Endothelial cell (in vitro differentiated cells): ENCODE results near the gene TNFAIP3. TPM values are rescaled to one million over a fixed set of nuclear protein-coding genes. Genes with fewer than 3 reads are reported as not detected.

Experiments used
- DNase-seq: peaks from one replicate; pipeline ENCODE4 v3.0.0; 2021; ENCODE audit warnings: low spot score
- H3K27ac Mint-ChIP-seq: one replicate; pipeline ENCODE4 v1.8.0; 2021; ENCODE audit warnings: mixed read lengths, inconsistent platforms; ENCODE audit not compliant: unreplicated experiment
- H3K27me3 Mint-ChIP-seq: one replicate; pipeline ENCODE4 v1.8.0; 2021; ENCODE audit warnings: mild to moderate bottlenecking, moderate library complexity, mixed read lengths, inconsistent platforms; ENCODE audit not compliant: unreplicated experiment
- H3K36me3 Mint-ChIP-seq: one replicate; pipeline ENCODE4 v1.8.0; 2021; ENCODE audit warnings: mild to moderate bottlenecking, low read depth, mixed read lengths, inconsistent platforms; ENCODE audit not compliant: unreplicated experiment
- H3K4me1 Mint-ChIP-seq: one replicate; pipeline ENCODE4 v1.8.0; 2021; ENCODE audit warnings: mild to moderate bottlenecking, mixed read lengths, inconsistent platforms; ENCODE audit not compliant: unreplicated experiment
- H3K4me3 Mint-ChIP-seq: one replicate; pipeline ENCODE4 v1.8.0; 2021; ENCODE audit warnings: mild to moderate bottlenecking, mixed read lengths, inconsistent platforms; ENCODE audit not compliant: unreplicated experiment
- H3K9me3 Mint-ChIP-seq: one replicate; pipeline ENCODE4 v1.8.0; 2021; ENCODE audit warnings: mixed read lengths, inconsistent platforms; ENCODE audit not compliant: unreplicated experiment
- total RNA-seq: library from RNA; stranded (reverse); fragmentation: NEBNext Ultra II Directional; extraction: Animal tissue kit (Norgen Biotek cat#: 25700); gene quantifications from one replicate; pipeline ENCODE4 v1.2.1, GENCODE V29; 2021; ENCODE audit not compliant: unreplicated experiment
- TF ChIP-seq, protein P1 (sequence below): fragments of 200-600 bp; sonication (generic); IDR thresholded peaks from one replicate; pipeline ENCODE4 v1.5.0; 2021; ENCODE audit warnings: antibody characterized with exemption; ENCODE audit not compliant: unreplicated experiment

The TNFAIP3 gene
- total RNA-seq, 1 donor from 2014 or later = 22.6 TPM

GRCh38 chr6:137827977-137828810, 38.9 kb upstream of the TNFAIP3 start:
- H3K4me1 Mint-ChIP-seq = no peaks in the 10 kb centered on the region
- no peak overlapping the region for H3K4me3 Mint-ChIP-seq
- H3K36me3 Mint-ChIP-seq = no peaks in the 10 kb centered on the region
- TF ChIP-seq, protein P1, sequence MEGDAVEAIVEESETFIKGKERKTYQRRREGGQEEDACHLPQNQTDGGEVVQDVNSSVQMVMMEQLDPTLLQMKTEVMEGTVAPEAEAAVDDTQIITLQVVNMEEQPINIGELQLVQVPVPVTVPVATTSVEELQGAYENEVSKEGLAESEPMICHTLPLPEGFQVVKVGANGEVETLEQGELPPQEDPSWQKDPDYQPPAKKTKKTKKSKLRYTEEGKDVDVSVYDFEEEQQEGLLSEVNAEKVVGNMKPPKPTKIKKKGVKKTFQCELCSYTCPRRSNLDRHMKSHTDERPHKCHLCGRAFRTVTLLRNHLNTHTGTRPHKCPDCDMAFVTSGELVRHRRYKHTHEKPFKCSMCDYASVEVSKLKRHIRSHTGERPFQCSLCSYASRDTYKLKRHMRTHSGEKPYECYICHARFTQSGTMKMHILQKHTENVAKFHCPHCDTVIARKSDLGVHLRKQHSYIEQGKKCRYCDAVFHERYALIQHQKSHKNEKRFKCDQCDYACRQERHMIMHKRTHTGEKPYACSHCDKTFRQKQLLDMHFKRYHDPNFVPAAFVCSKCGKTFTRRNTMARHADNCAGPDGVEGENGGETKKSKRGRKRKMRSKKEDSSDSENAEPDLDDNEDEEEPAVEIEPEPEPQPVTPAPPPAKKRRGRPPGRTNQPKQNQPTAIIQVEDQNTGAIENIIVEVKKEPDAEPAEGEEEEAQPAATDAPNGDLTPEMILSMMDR = no peak
- no peak overlapping the region for H3K27ac Mint-ChIP-seq
- peaks cover 6% of the 10 kb centered on the region for H3K27me3 Mint-ChIP-seq
- no peak for DNase-seq
- H3K9me3 Mint-ChIP-seq = no peaks in the 10 kb centered on the region

DNA sequence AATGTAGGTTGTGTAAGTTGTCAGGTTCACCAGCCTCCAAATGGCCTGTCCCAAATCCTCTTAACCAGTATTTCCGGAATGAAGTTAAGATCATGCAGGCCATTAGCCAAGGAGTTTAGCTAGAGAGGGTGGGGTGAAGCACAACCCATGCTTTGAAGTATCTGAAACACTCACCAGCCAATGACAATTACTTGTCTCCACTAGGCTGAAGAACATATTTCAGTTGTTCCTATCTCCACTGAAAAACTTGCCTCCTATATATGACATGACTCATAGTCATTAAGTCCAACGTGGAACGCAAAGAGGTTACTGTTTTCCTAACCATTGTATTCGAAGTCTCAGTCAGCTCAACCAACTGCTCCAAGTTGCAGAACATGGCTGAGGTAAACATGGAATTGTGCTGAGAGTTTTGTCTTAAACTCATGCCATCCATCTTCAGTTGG, 37.4 kb upstream of the TNFAIP3 start:
- no peaks in the 10 kb centered on the region for H3K36me3 Mint-ChIP-seq
- TF ChIP-seq, protein P1 = no peak
- H3K4me3 Mint-ChIP-seq = no peak overlapping the region
- no peak overlapping the region for H3K27ac Mint-ChIP-seq
- DNase-seq = no peak
- no peaks in the 10 kb centered on the region for H3K4me1 Mint-ChIP-seq
- H3K9me3 Mint-ChIP-seq = no peaks in the 10 kb centered on the region
- peaks cover 4% of the 10 kb centered on the region for H3K27me3 Mint-ChIP-seq

- TF ChIP-seq, protein P1 = no peak
- Mint-ChIP-seq H3K4me3 (no peak overlapping the region), H3K27me3 (peaks cover 4% of the 10 kb centered on the region), H3K4me1 (peaks cover 4% of the 10 kb centered on the region), H3K36me3 (no peaks in the 10 kb centered on the region), H3K27ac (no peak overlapping the region), H3K9me3 (peaks cover 5% of the 10 kb centered on the region)
- no peak for DNase-seq
These were observed 36.5 kb upstream of the TNFAIP3 start for GRCh38 chr6:137830511-137830911.

GRCh38 chr6:137832110-137832509, 34.9 kb upstream of the TNFAIP3 start:
- peaks cover 4% of the 10 kb centered on the region for H3K27me3 Mint-ChIP-seq
- peaks cover 11% of the 10 kb centered on the region for H3K4me1 Mint-ChIP-seq
- DNase-seq = no peak
- no peaks in the 10 kb centered on the region for H3K36me3 Mint-ChIP-seq
- TF ChIP-seq, protein P1 = no peak
- peaks cover 8% of the 10 kb centered on the region for H3K9me3 Mint-ChIP-seq
- H3K4me3 Mint-ChIP-seq = no peak overlapping the region
- no peak overlapping the region for H3K27ac Mint-ChIP-seq

- Mint-ChIP-seq H3K4me3 (no peak overlapping the region), H3K27me3 (peaks cover 5% of the 10 kb centered on the region), H3K9me3 (peaks cover 8% of the 10 kb centered on the region), H3K4me1 (peaks cover 11% of the 10 kb centered on the region), H3K36me3 (peaks cover 3% of the 10 kb centered on the region), H3K27ac (no peak overlapping the region)
- TF ChIP-seq, protein P1 = no peak
- DNase-seq = no peak
These were observed 32.6 kb upstream of the TNFAIP3 start for GRCh38 chr6:137834508-137834907.
